Thymus (tissue), 11 donors: ENCODE measurements around the gene ARID5A. TPM values are rescaled to one million over a fixed set of nuclear protein-coding genes. Genes with fewer than 3 reads are reported as not detected.
"Not testable (repeated sequence)": the region's sequence is repeated elsewhere in the genome, so short reads cannot be mapped to it uniquely, and the experiment has no call there.

Experiments
- DNase-seq, 9 donors: peaks; one replicate each; pipeline ENCODE4 v3.0.0-alpha.2; 2013; ENCODE audit warnings: low spot score in 9 of 9, low read depth in 6 of 9, missing footprints in 1 of 9
- H3K27ac ChIP-seq, 2 donors: one replicate each; pipeline ENCODE4 v1.5.1; 2013; ENCODE audit warnings: control low read depth in 1 of 2, low read depth in 1 of 2, low read length in 1 of 2, mild to moderate bottlenecking in 1 of 2, moderate library complexity in 1 of 2
- H3K27me3 ChIP-seq, 2 donors: one replicate each; pipeline ENCODE4 v1.5.1; 2013; ENCODE audit warnings: low read length in 1 of 2; ENCODE audit not compliant: control insufficient read depth in 2 of 2, insufficient read depth in 1 of 2
- H3K36me3 ChIP-seq, 2 donors: one replicate each; pipeline ENCODE4 v1.5.1; 2013; ENCODE audit warnings: low read length in 1 of 2, mild to moderate bottlenecking in 1 of 2, moderate library complexity in 1 of 2; ENCODE audit not compliant: control insufficient read depth in 2 of 2, insufficient read depth in 2 of 2
- H3K4me1 ChIP-seq, 2 donors: one replicate each; pipeline ENCODE4 v1.5.1; 2013; ENCODE audit warnings: low read length in 2 of 2; ENCODE audit not compliant: control insufficient read depth in 2 of 2, insufficient read depth in 2 of 2
- H3K4me3 ChIP-seq, 2 donors: one replicate each; pipeline ENCODE4 v1.5.1; 2013; ENCODE audit warnings: low read length in 2 of 2, control low read depth in 1 of 2, mild to moderate bottlenecking in 1 of 2
- H3K9me3 ChIP-seq, 2 donors: one replicate each; pipeline ENCODE4 v1.5.1; 2013; ENCODE audit warnings: low read length in 1 of 2, mild to moderate bottlenecking in 1 of 2; ENCODE audit not compliant: control insufficient read depth in 2 of 2, insufficient read depth in 1 of 2
- WGBS: extraction: QIAGEN DNeasy Blood & Tissue Kit; methylation state at CpG from one replicate; pipeline ENCODE4 v1.1.7; 2013; 5-methylcytosine and 5-hydroxymethylcytosine counted together
- polyA plus RNA-seq: library from polyadenylated mRNA; stranded (reverse); fragments of 200-250 nt; gene quantifications from one replicate; pipeline ENCODE4 v1.2.3, GENCODE V29; 2013
- total RNA-seq: library from RNA; stranded (reverse); fragments of 120-200 nt; gene quantifications from one replicate; pipeline ENCODE4 v1.2.4, GENCODE V29; 2013
- donor health status: healthy.

The ARID5A gene
- total and polyA plus RNA-seq, 2 donors = 18.9 to 57.2 TPM

DNA sequence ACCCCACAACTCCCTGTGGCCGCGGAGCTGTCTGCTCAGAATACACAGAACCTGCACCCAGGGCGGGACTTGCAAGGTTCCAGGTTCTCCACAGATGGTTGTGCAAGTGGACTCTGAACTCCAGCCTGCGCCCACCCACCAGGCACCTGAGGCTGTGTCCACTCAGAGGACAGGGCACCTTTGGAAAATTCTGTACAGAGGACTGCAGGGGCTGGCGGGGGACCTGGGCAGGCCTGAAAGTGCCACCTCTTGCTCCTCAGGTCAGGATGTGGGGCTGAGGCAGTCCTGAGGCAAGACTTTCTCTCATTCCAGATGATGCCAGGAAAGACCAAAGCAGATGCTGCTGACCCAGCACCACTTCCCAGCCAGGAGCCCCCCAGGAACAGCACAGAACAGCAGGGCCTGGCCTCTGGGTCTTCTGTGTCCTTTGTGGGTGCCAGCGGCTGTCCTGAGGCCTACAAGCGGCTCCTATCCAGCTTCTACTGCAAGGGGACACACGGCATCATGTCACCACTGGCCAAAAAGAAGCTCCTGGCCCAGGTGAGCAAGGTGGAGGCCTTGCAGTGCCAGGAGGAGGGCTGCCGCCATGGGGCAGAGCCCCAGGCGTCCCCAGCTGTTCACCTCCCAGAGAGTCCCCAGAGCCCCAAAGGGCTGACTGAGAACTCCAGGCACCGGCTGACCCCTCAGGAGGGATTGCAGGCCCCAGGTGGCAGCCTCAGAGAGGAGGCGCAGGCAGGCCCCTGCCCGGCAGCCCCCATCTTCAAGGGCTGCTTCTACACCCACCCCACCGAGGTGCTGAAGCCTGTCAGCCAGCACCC is 14.4 kb downstream of the ARID5A start:
- no peak for DNase-seq
- peaks cover 47 to 56% of the 10 kb centered on the region in 2 donors for H3K36me3 ChIP-seq
- H3K9me3 ChIP-seq = no peaks in the 10 kb centered on the region
- no peak overlapping the region for H3K27ac ChIP-seq
- H3K4me3 ChIP-seq = no peak overlapping the region
- WGBS = 98% methylated on average over 14 of the region's 14 CpGs
- no peaks in the 10 kb centered on the region for H3K27me3 ChIP-seq
- peaks cover 7 to 17% of the 10 kb centered on the region in 2 donors for H3K4me1 ChIP-seq

DNA sequence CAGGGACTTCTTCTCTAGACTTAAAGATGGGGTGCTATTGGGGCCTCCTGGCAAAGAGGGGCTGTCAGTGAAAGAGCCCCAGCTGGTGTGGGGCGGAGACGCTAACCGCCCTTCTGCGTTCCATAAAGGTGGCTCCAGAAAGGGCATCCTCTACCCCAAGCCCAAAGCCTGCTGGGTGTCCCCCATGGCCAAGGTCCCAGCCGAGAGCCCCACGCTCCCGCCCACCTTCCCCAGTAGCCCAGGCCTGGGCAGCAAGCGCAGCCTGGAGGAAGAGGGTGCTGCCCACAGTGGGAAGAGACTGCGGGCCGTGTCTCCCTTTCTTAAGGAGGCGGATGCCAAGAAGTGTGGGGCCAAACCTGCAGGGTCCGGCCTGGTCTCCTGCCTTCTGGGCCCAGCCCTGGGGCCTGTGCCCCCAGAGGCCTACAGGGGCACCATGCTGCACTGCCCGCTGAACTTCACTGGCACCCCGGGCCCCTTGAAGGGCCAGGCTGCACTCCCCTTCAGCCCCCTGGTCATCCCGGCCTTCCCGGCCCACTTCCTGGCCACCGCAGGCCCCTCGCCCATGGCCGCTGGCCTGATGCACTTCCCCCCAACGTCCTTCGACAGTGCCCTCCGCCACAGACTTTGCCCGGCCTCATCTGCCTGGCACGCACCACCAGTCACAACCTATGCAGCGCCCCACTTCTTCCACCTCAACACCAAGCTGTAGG is 15.2 kb downstream of the ARID5A start:
- Histone ChIP-seq H3K4me1 (peaks cover 0 to 9% of the 10 kb centered on the region in 2 donors), H3K9me3 (no peaks in the 10 kb centered on the region), H3K36me3 (peaks cover 47 to 56% of the 10 kb centered on the region in 2 donors), H3K27ac (no peak overlapping the region), H3K4me3 (no peak overlapping the region), H3K27me3 (no peaks in the 10 kb centered on the region)
- WGBS = 98% methylated on average over 25 of the region's 25 CpGs
- DNase-seq = no peak

GRCh38 chr2:96552315-96553175 is 16.0 kb downstream of the ARID5A start:
- WGBS = 96% methylated on average over 18 of the region's 18 CpGs

DNA sequence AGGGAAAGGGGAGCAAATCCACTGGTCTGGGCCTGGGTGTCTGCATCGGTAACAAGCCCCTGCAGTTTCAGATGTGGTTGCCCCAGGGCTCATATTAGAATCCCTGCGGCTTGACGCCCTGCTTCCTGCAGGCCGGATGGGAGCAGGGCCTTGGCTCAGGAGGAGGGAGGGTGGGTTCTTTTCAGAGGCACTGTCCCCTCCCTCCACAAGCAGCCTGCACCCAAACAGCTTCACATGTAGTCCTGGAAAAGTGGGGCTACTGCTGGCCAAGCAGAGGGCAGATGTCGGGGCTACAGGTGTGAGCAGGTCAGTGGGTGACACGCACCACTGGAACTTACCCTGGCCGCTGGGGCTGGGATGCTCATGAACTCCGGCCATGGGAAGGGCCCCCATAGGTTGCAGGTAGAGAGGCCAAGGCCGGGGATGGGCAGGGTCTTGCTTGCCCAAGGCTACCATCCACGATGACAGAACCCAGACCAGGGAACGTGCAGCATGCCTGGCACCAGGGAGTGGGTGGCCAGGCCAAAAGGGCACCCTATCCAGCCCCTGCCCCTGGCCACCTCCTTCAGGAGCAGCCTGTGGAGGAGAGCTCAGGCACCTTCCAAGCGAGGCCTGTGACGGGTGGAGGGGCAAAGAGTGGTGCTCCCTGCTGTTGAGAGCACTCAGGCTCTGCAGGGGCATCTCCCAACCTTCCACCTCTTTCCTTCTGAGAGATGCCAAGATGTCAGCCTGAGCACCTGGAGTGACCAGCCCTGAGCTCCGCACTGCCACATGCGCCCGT is 16.8 kb downstream of the ARID5A start:
- H3K4me1 ChIP-seq = peaks cover 0 to 7% of the 10 kb centered on the region in 2 donors
- DNase-seq = no peak
- no peak overlapping the region for H3K4me3 ChIP-seq
- H3K27me3 ChIP-seq = no peaks in the 10 kb centered on the region
- no peaks in the 10 kb centered on the region for H3K9me3 ChIP-seq
- WGBS = 96% methylated on average over 16 of the region's 16 CpGs
- peaks cover 36 to 49% of the 10 kb centered on the region in 2 donors for H3K36me3 ChIP-seq
- H3K27ac ChIP-seq = no peak overlapping the region

More at GRCh38 chr2:96552315-96553175, 16.0 kb downstream of the ARID5A start:
- no peak for DNase-seq
- H3K4me1 ChIP-seq = peaks cover 0 to 7% of the 10 kb centered on the region in 2 donors
- H3K27me3 ChIP-seq = no peaks in the 10 kb centered on the region
- no peak overlapping the region for H3K27ac ChIP-seq
- H3K4me3 ChIP-seq = no peak overlapping the region
- H3K9me3 ChIP-seq = no peaks in the 10 kb centered on the region
- H3K36me3 ChIP-seq = peaks cover 41 to 49% of the 10 kb centered on the region in 2 donors

GRCh38 chr2:96553957-96554292 is 17.4 kb downstream of the ARID5A start:
- WGBS = 52% methylated on average over 9 of the region's 9 CpGs
- H3K36me3 ChIP-seq = peaks cover 30 to 43% of the 10 kb centered on the region in 2 donors

GRCh38 chr2:96554293-96555145 is 18.0 kb downstream of the ARID5A start:
- H3K9me3 ChIP-seq = no peaks in the 10 kb centered on the region
- peaks cover 24 to 37% of the 10 kb centered on the region in 2 donors for H3K36me3 ChIP-seq
- H3K27ac ChIP-seq = no peak overlapping the region
- no peaks in the 10 kb centered on the region for H3K27me3 ChIP-seq
- DNase-seq = peak; percentile 24 to 78 (median 47)
- H3K4me1 ChIP-seq = peaks cover 0 to 7% of the 10 kb centered on the region in 2 donors
- H3K4me3 ChIP-seq = no peak overlapping the region
- whole genome bisulfite sequencing = 44% methylated on average over 35 of the region's 35 CpGs

More at GRCh38 chr2:96553957-96554292, 17.4 kb downstream of the ARID5A start:
- H3K27ac ChIP-seq, H3K27me3 ChIP-seq, DNase-seq, H3K4me1 ChIP-seq, H3K4me3 ChIP-seq, H3K9me3 ChIP-seq: not testable (repeated sequence)

- H3K4me1 ChIP-seq = peaks cover 0 to 7% of the 10 kb centered on the region in 2 donors
- H3K27me3 ChIP-seq = no peaks in the 10 kb centered on the region
- H3K36me3 ChIP-seq = peaks cover 21 to 31% of the 10 kb centered on the region in 2 donors
- WGBS = 95% methylated on average over 14 of the region's 14 CpGs
- no peak for DNase-seq
- no peak overlapping the region for H3K27ac ChIP-seq
- no peaks in the 10 kb centered on the region for H3K9me3 ChIP-seq
- no peak overlapping the region for H3K4me3 ChIP-seq
These were observed 18.6 kb downstream of the ARID5A start for GRCh38 chr2:96555146-96555610.
